Stimulated activated CD4-positive, alpha-beta T cell treated with anti-CD3 and anti-CD28 coated beads, Interleukin-2, amount 100 ng/mL, for 4 hours (primary cell): Measurements from ENCODE around the gene NCAPD2.

Experiments
- DNase-seq: peaks from one replicate; pipeline ENCODE4 v3.0.0-alpha.2; 2020; ENCODE audit warnings: low read depth

NCAPD2 gene

GRCh38 chr12:6493497-6494257 lies at the start of gene NCAPD2:
Gene NCAPD2 (plus strand): TSS chr12:6494102. CDS start chr12:6495099, 997 bp downstream.
- DNase-seq = peak; percentile 91

GRCh38 chr12:6444704-6445688 lies 48.9 kb upstream of the NCAPD2 start, which contains the start of gene CD27:
Gene CD27 (plus strand): TSS chr12:6444955. CDS start chr12:6445096, 141 bp downstream.
- no peak for DNase-seq

- DNase-seq = no peak
Observed at GRCh38 chr12:6450091-6450868, 43.6 kb upstream of the NCAPD2 start.

GRCh38 chr12:6450869-6451347 lies 43.0 kb upstream of the NCAPD2 start:
- DNase-seq = no peak

GRCh38 chr12:6451348-6452244 lies 42.3 kb upstream of the NCAPD2 start, which contains the start of gene TAPBPL:
Gene TAPBPL (plus strand): TSS chr12:6452042. CDS start chr12:6452249, 207 bp downstream.
- peak; percentile 69 for DNase-seq

- DNase-seq = no peak
Observed at GRCh38 chr12:6452245-6452943, 41.5 kb upstream of the NCAPD2 start.

- DNase-seq = no peak
Observed at GRCh38 chr12:6452944-6453630, 40.8 kb upstream of the NCAPD2 start.

- no peak for DNase-seq
Observed at GRCh38 chr12:6457220-6457945, 36.5 kb upstream of the NCAPD2 start.

- no peak for DNase-seq
Observed at GRCh38 chr12:6458281-6459003, 35.5 kb upstream of the NCAPD2 start.

- DNase-seq = no peak
Observed at GRCh38 chr12:6459004-6459337, 34.9 kb upstream of the NCAPD2 start.

- peak; percentile 52 for DNase-seq
Observed at GRCh38 chr12:6460751-6461371, 33.0 kb upstream of the NCAPD2 start.

GRCh38 chr12:6461401-6462233 lies 32.3 kb upstream of the NCAPD2 start:
- peak; percentile 67 for DNase-seq

- DNase-seq = no peak
Observed at GRCh38 chr12:6462234-6462995, 31.5 kb upstream of the NCAPD2 start.

GRCh38 chr12:6463216-6463615 lies 30.7 kb upstream of the NCAPD2 start:
- DNase-seq = no peak

- no peak for DNase-seq
Observed at GRCh38 chr12:6463858-6464257, 30.0 kb upstream of the NCAPD2 start.

- no peak for DNase-seq
Observed at GRCh38 chr12:6464531-6464930, 29.4 kb upstream of the NCAPD2 start.
